SK-N-SH (cell line): ENCODE data around the gene ANKRD13B. TPM values are rescaled to one million over a fixed set of nuclear protein-coding genes. Genes with fewer than 3 reads are reported as not detected.
"Not testable (repeated sequence)": the region's sequence is repeated elsewhere in the genome, so short reads cannot be mapped to it uniquely, and the experiment has no call there.

Experiments used
- CTCF ChIA-PET: fragments of 300-600, 350-600 bp; formaldehyde crosslinking; extraction: SDS; loops from one replicate; lab custom pipeline; 2021; lab: Yijun Ruan, JAX
- POLR2A ChIA-PET: fragments of 350-600 bp; sonication (Branson Sonifier 250); formaldehyde crosslinking; extraction: SDS; loops from one replicate; lab custom pipeline; 2020; ENCODE audit warnings: antibody characterized with exemption, inconsistent platforms; lab: Yijun Ruan, JAX
- DNase-seq: peaks from one replicate; pipeline ENCODE4 v3.0.0; 2012
- H2AFZ ChIP-seq: fragments of 200-600 bp; sonication (generic); 2 replicates; pipeline ENCODE4 v1.8.1; 2016; ENCODE audit warnings: antibody characterized with exemption, mild to moderate bottlenecking, low read depth
- H3F3A ChIP-seq: fragments of 200-600 bp; sonication (generic); replicated peaks from 2 replicates; pipeline ENCODE3; 2016; ENCODE audit warnings: antibody characterized with exemption, mild to moderate bottlenecking; ENCODE audit not compliant: insufficient read depth
- H3K27ac ChIP-seq, 2 experiments: fragments of 200-500 bp in 1 of 2; fragments of 200-600 bp in 1 of 2; sonication (Bioruptor generic) in 1 of 2; sonication (generic), shearing (Covaris generic) in 1 of 2; 2 replicates each; pipeline versions ENCODE4 v1.5.1 to v1.6.1; 2014 to 2016; ENCODE audit warnings: low read depth in 2 of 2, inconsistent platforms in 1 of 2, low read length in 1 of 2, mild to moderate bottlenecking in 1 of 2, mixed read lengths in 1 of 2
- H3K27me3 ChIP-seq: fragments of 200-600 bp; sonication (generic), shearing (Covaris generic); 2 replicates; pipeline ENCODE4 v1.6.1; 2016; ENCODE audit warnings: mixed run types; ENCODE audit not compliant: insufficient read depth
- H3K36me3 ChIP-seq, 2 experiments: fragments of 200-500 bp in 1 of 2; fragments of 200-600 bp in 1 of 2; sonication (Bioruptor generic) in 1 of 2; sonication (generic) in 1 of 2; replicated peaks in 1 of 2; 2 replicates each; pipeline versions ENCODE3 to v1.5.1; 2014 to 2016; ENCODE audit warnings: low read length in 1 of 2, mild to moderate bottlenecking in 1 of 2; ENCODE audit not compliant: insufficient read depth in 2 of 2, control insufficient read depth in 1 of 2
- H3K4me1 ChIP-seq, 2 experiments: fragments of 200-500 bp in 1 of 2; fragments of 200-600 bp in 1 of 2; sonication (Bioruptor generic) in 1 of 2; sonication (generic), shearing (Covaris generic) in 1 of 2; 2 replicates each; pipeline versions ENCODE4 v1.5.1 to v1.6.1; 2014 to 2016; ENCODE audit warnings: low read depth in 1 of 2, low read length in 1 of 2, mixed run types in 1 of 2; ENCODE audit not compliant: insufficient read depth in 2 of 2, control insufficient read depth in 1 of 2
- H3K4me2 ChIP-seq: fragments of 200-600 bp; sonication (generic), shearing (Covaris generic); 2 replicates; pipeline ENCODE4 v1.6.1; 2017; ENCODE audit warnings: mixed run types
- H3K4me3 ChIP-seq, 2 experiments: fragments of 200-500 bp in 1 of 2; fragments of 200-600 bp in 1 of 2; sonication (Bioruptor generic) in 1 of 2; sonication (generic), shearing (Covaris generic) in 1 of 2; 2 replicates each; pipeline versions ENCODE4 v1.5.1 to v1.8.1; 2014 to 2016; ENCODE audit warnings: low read depth in 2 of 2, inconsistent platforms in 1 of 2, low read length in 1 of 2, mild to moderate bottlenecking in 1 of 2, mixed read lengths in 1 of 2, moderate library complexity in 1 of 2
- H3K79me2 ChIP-seq: fragments of 200-600 bp; sonication (generic); 2 replicates; pipeline ENCODE4 v1.8.1; 2017; ENCODE audit warnings: mild to moderate bottlenecking; ENCODE audit not compliant: insufficient read depth
- H3K9ac ChIP-seq: fragments of 200-600 bp; sonication (generic); 2 replicates; pipeline ENCODE4 v1.6.1; 2017; ENCODE audit warnings: mixed run types
- H3K9me2 ChIP-seq: fragments of 200-600 bp; sonication (generic); 2 replicates; pipeline ENCODE4 v1.6.1; 2017; ENCODE audit warnings: mixed run types
- H3K9me3 ChIP-seq: fragments of 200-600 bp; sonication (generic); 2 replicates; pipeline ENCODE4 v1.6.1; 2017; ENCODE audit warnings: mixed run types, mild to moderate bottlenecking, moderate library complexity
- H4K20me1 ChIP-seq: fragments of 200-600 bp; sonication (generic); 2 replicates; pipeline ENCODE4 v1.6.1; 2017; ENCODE audit warnings: mild to moderate bottlenecking, mixed run types; ENCODE audit not compliant: insufficient read depth
- CHD2 ChIP-seq: fragments of 150-350 bp; IDR thresholded peaks from 2 replicates; pipeline ENCODE4 v1.6.1; 2018; ENCODE audit warnings: low read length; ENCODE audit not compliant: partially characterized antibody
- FOSL2 ChIP-seq: IDR thresholded peaks from 2 replicates; pipeline ENCODE4 v1.4.0; 2012; ENCODE audit warnings: low read depth, mild to moderate bottlenecking, moderate library complexity, borderline replicate concordance
- FOXJ3 ChIP-seq: sonication (generic); formaldehyde crosslinking; IDR thresholded peaks from 2 replicates; pipeline ENCODE4 v1.5.1; 2020; ENCODE audit warnings: mild to moderate bottlenecking, missing genetic modification reagents
- FOXM1 ChIP-seq: IDR thresholded peaks from 2 replicates; pipeline ENCODE4 v1.4.0; 2012; ENCODE audit warnings: low read depth, mild to moderate bottlenecking
- GABPA ChIP-seq: IDR thresholded peaks from 2 replicates; pipeline ENCODE4 v1.4.0; 2012; ENCODE audit warnings: low read depth, mild to moderate bottlenecking
- GATA2 ChIP-seq: sonication (generic); formaldehyde crosslinking; IDR thresholded peaks from 2 replicates; pipeline ENCODE4 v1.5.0; 2020; ENCODE audit warnings: mild to moderate bottlenecking, missing genetic modification reagents
- IRF3 ChIP-seq: fragments of 150-350 bp; IDR thresholded peaks from 2 replicates; pipeline ENCODE4 v1.6.1; 2016; ENCODE audit warnings: mild to moderate bottlenecking, low read depth, low read length
- MAX ChIP-seq: IDR thresholded peaks from 2 replicates; pipeline ENCODE4 v1.4.0; 2012; ENCODE audit warnings: low read depth
- RAD21 ChIP-seq: IDR thresholded peaks from 2 replicates; pipeline ENCODE4 v1.6.1; 2012; ENCODE audit warnings: mild to moderate bottlenecking, low read length
- RFX5 ChIP-seq: IDR thresholded peaks from 2 replicates; pipeline ENCODE4 v1.6.1; 2012; ENCODE audit warnings: mild to moderate bottlenecking, improper control_type of control experiment, low read length
- RXRA ChIP-seq: IDR thresholded peaks from 2 replicates; pipeline ENCODE4 v1.4.0; 2012; ENCODE audit warnings: low read depth, mild to moderate bottlenecking, borderline replicate concordance
- SIN3A ChIP-seq: IDR thresholded peaks from 2 replicates; pipeline ENCODE4 v1.6.1; 2012; ENCODE audit warnings: low read depth, mild to moderate bottlenecking, low read length, moderate library complexity, borderline replicate concordance
- SMC3 ChIP-seq: IDR thresholded peaks from 2 replicates; pipeline ENCODE4 v1.6.1; 2012; ENCODE audit warnings: low read depth, low read length, improper control_type of control experiment
- TEAD4 ChIP-seq: IDR thresholded peaks from 2 replicates; pipeline ENCODE4 v1.4.0; 2012; ENCODE audit warnings: mild to moderate bottlenecking, borderline replicate concordance; ENCODE audit not compliant: insufficient read depth
- USF1 ChIP-seq: IDR thresholded peaks from 2 replicates; pipeline ENCODE4 v1.4.0; 2012; ENCODE audit warnings: low read depth, borderline replicate concordance
- ZBTB33 ChIP-seq: IDR thresholded peaks from 2 replicates; pipeline ENCODE4 v1.4.0; 2012; ENCODE audit warnings: low read depth, borderline replicate concordance
- WGBS: methylation state at CpG from one replicate; pipeline ENCODE4 v1.1.6; 2017; ENCODE audit warnings: low lambda C conversion rate; 5-methylcytosine and 5-hydroxymethylcytosine counted together
- polyA plus RNA-seq, 3 experiments: library from polyadenylated mRNA; depleted of rRNA; stranded (reverse); fragments of >200 nt; gene quantifications; 2 replicates each; pipeline ENCODE4 v1.2.3, GENCODE V29; 2012
- TF ChIP-seq, protein P1 (sequence below): fragments of 200-600 bp; sonication (generic); IDR thresholded peaks from 2 replicates; pipeline ENCODE4 v1.6.1; 2017; ENCODE audit warnings: antibody characterized with exemption, mild to moderate bottlenecking, moderate library complexity
- TF ChIP-seq, protein P2 (sequence below): IDR thresholded peaks from 2 replicates; pipeline ENCODE4; 2012

ANKRD13B gene
- polyA plus RNA-seq, 1 of the 3 experiments (the other 2 are of a cell fraction) = 16.1 TPM

GRCh38 chr17:29557739-29558116 lies 35.2 kb upstream of the ANKRD13B start (continued):
- TF ChIP-seq, protein P1, sequence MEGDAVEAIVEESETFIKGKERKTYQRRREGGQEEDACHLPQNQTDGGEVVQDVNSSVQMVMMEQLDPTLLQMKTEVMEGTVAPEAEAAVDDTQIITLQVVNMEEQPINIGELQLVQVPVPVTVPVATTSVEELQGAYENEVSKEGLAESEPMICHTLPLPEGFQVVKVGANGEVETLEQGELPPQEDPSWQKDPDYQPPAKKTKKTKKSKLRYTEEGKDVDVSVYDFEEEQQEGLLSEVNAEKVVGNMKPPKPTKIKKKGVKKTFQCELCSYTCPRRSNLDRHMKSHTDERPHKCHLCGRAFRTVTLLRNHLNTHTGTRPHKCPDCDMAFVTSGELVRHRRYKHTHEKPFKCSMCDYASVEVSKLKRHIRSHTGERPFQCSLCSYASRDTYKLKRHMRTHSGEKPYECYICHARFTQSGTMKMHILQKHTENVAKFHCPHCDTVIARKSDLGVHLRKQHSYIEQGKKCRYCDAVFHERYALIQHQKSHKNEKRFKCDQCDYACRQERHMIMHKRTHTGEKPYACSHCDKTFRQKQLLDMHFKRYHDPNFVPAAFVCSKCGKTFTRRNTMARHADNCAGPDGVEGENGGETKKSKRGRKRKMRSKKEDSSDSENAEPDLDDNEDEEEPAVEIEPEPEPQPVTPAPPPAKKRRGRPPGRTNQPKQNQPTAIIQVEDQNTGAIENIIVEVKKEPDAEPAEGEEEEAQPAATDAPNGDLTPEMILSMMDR = no peak
- TF ChIP-seq SIN3A (no peak), FOSL2 (no peak), FOXJ3 (no peak), GABPA (no peak), RAD21 (no peak), USF1 (no peak)
- TF ChIP-seq, protein P2, sequence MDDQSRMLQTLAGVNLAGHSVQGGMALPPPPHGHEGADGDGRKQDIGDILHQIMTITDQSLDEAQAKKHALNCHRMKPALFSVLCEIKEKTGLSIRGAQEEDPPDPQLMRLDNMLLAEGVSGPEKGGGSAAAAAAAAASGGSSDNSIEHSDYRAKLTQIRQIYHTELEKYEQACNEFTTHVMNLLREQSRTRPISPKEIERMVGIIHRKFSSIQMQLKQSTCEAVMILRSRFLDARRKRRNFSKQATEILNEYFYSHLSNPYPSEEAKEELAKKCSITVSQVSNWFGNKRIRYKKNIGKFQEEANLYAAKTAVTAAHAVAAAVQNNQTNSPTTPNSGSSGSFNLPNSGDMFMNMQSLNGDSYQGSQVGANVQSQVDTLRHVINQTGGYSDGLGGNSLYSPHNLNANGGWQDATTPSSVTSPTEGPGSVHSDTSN = no peak

DNA sequence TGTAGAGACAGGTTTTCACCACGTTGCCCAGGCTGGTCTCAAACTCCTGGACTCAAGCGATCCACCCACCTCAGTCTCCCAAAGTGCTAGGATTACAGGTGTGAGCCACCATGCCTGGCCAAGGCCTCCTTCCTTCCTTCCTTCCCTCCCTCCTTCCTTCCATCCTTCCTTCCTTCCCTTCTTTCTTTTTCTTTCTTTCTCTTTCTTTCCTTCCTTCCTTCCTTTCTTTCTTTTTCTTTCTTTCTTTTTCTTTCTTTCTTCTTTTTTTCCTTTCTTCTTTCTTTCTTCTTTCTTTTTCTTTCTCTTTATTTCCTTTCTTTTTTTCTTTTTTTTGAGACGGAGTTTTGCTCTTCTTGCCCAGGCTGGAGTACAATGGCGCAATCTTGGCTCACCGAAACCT lies 34.8 kb upstream of the ANKRD13B start:
- H2AFZ ChIP-seq, H3K36me3 ChIP-seq, H3K4me2 ChIP-seq, H3K27me3 ChIP-seq, H3K4me3 ChIP-seq, H3K9me3 ChIP-seq, H3K9ac ChIP-seq, H4K20me1 ChIP-seq, DNase-seq, H3K4me1 ChIP-seq, H3F3A ChIP-seq, H3K79me2 ChIP-seq, H3K27ac ChIP-seq, H3K9me2 ChIP-seq, POLR2A ChIA-PET: not testable (repeated sequence)
- 96% methylated on average over 5 of the region's 5 CpGs for WGBS
- CTCF ChIA-PET = interaction anchor here (2.0 to 3.8 kb wide), 3 partner anchors 9 to 188 kb away, joined by 7 to 22 read pairs (median 9); partner anchors contain the start of gene ABHD15

DNA sequence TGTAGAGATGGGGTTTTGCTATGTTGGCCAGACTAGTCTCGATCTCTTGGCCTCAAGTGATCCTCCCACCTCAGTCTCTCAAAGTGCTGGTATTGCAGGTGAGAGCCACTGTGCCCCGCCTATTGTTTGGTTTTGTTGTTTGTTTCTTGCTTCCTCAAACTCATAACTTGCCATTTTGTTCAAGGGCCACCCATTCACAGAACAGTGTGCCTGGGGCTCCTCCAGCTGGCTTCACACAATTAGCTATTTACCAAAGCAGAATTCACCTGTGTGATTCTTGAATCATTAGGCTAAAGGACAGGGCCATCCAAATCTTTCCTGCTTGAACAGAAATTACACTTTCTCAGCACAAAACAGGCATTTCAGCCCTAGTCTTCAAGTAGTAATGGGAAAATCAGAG lies 33.3 kb upstream of the ANKRD13B start:
- Histone ChIP-seq H3K4me3 (no peak overlapping the region), H3F3A (no peaks in the 10 kb centered on the region), H3K9me3 (no peaks in the 10 kb centered on the region), H4K20me1 (no peaks in the 10 kb centered on the region), H3K27ac (no peak overlapping the region), H3K27me3 (no peaks in the 10 kb centered on the region), H3K9me2 (no peaks in the 10 kb centered on the region), H3K9ac (no peak overlapping the region), H3K36me3 (peaks cover 4% of the 10 kb centered on the region in 2 experiments), H3K4me1 (peaks cover 0 to 2% of the 10 kb centered on the region in 2 experiments; a peak in 1 of 4 replicates), H2AFZ (no peak overlapping the region), H3K4me2 (no peak overlapping the region), H3K79me2 (0 out of 2 replicates have a peak, but pooled peaks cover under 1% of the 10 kb centered on the region)
- 100% methylated on average over 2 of the region's 2 CpGs for WGBS
- ChIA-PET CTCF (interaction anchor here (1.9 to 2.7 kb wide), 2 partner anchors 13 to 190 kb away, joined by 6 to 15 read pairs; no protein-coding TSS in a partner anchor), POLR2A (no interaction called here)
- DNase-seq = no peak
- TF ChIP-seq TEAD4 = no peak
- TF ChIP-seq FOXM1 = no peak
- no peak for TF ChIP-seq IRF3
- TF ChIP-seq CHD2 = no peak
- TF ChIP-seq GATA2 (CRISPR knock-in tag) = no peak
- TF ChIP-seq FOSL2 = no peak
- TF ChIP-seq RXRA = no peak
- no peak for TF ChIP-seq ZBTB33
- no peak for TF ChIP-seq SMC3
- no peak for TF ChIP-seq MAX
- no peak for TF ChIP-seq RFX5
